ENCODE data around the gene B4GALNT2.

Gene B4GALNT2

DNA sequence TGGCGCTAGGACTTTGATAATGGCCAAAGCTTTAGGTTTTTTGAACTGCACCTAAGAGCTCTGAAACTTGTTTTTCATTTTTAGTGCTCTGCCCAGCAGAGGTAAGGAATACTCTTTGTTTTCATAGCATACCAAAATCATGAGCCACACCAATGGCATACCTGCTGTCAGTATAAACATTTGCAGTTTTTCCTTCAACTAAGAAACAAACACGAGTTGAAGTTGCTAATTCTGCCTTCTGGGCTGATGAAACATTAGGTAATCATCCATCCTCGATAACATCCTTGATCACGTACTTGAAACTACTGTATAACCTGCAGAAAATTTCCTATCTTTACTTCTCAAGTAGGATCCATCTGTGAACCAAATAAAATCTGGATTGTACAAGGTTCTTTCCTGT is 20.6 kb upstream of the B4GALNT2 start:
- no peak for TF ChIP-seq CEBPB (IDR thresholded peaks at IDR 0.05)
- TF ChIP-seq CREB1 (IDR thresholded peaks at IDR 0.05; ENCODE audit: low read depth): no peak

- TF ChIP-seq RAD21 (IDR thresholded peaks at IDR 0.05; ENCODE audit: low read depth): no peak
- no peak for TF ChIP-seq NFIC (IDR thresholded peaks at IDR 0.05)
- TF ChIP-seq USF1 (IDR thresholded peaks at IDR 0.05): no peak
- no peak for TF ChIP-seq MAX (IDR thresholded peaks at IDR 0.05)
- TF ChIP-seq EP300 (IDR thresholded peaks at IDR 0.05; ENCODE audit: borderline replicate concordance): no peak
- no peak for TF ChIP-seq TEAD4 (IDR thresholded peaks at IDR 0.05)
- TF ChIP-seq ZBTB7A (IDR thresholded peaks at IDR 0.05; ENCODE audit: low read depth): no peak
- no peak for TF ChIP-seq TAF1 (IDR thresholded peaks at IDR 0.05; ENCODE audit: low read depth)
- no peak for TF ChIP-seq CREB1 (IDR thresholded peaks at IDR 0.05; ENCODE audit: low read depth)
These were observed 19.6 kb upstream of the B4GALNT2 start for GRCh38 chr17:49112936-49113335.

DNA sequence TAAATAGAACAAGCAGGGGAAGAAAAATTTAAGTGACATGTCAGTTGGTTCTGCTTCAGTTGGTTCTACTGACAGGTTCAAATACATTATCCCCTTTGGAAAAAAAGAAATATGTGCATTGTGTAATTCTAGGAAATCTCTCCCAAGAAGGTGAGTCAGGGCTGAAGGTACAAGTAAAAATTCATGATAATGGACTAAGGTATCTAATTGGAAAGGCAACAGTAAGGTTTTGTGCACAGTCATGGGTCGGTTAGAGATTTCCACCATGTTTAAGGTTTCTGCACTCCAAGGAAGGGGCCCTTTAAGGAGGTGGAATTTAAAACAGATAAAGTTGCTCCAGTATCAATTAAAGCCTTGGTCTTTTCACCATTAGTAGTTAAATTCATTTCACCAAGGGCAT is 17.9 kb upstream of the B4GALNT2 start:
- 0 out of 2 replicates have a peak, but pooled peaks have one; percentile 35 for TF ChIP-seq CEBPB (IDR thresholded peaks at IDR 0.05)
- TF ChIP-seq TCF12 (IDR thresholded peaks at IDR 0.05; ENCODE audit: low read depth): no peak

- TF ChIP-seq EGR1 (IDR thresholded peaks at IDR 0.05): no peak
- TF ChIP-seq RAD21 (IDR thresholded peaks at IDR 0.05; ENCODE audit: low read depth): no peak
These were observed 14.9 kb upstream of the B4GALNT2 start for GRCh38 chr17:49117587-49118230.

DNA sequence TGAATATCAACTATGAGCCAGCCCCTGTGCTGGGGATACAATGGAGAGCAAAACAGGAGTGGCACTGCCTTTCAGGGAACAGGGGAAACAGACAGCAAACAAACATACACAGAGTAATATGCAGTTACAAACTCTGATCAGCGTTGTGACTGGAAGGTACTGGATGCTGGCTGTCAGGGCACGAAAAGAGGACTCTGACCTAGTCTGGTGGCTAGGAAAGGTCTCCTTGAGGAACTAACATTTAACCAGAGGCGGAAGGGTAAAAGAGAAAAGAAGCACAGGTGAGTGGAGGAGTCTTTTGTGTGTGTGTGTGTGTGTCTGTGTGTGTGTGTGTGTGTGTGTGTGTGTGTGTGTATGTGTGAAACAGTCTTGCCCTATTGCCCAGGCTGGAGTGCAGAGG is 12.4 kb upstream of the B4GALNT2 start:
- TF ChIP-seq NFIC (IDR thresholded peaks at IDR 0.05) (no peak), CEBPB (IDR thresholded peaks at IDR 0.05) (no peak), USF1 (IDR thresholded peaks at IDR 0.05) (no peak), REST (IDR thresholded peaks at IDR 0.05; ENCODE audit: low read depth) (no peak), CREB1 (IDR thresholded peaks at IDR 0.05; ENCODE audit: low read depth) (no peak), ZBTB7A (IDR thresholded peaks at IDR 0.05; ENCODE audit: low read depth) (no peak), TCF12 (IDR thresholded peaks at IDR 0.05; ENCODE audit: low read depth) (no peak), FOXM1 (IDR thresholded peaks at IDR 0.05; ENCODE audit: borderline replicate concordance, low read depth) (no peak), YY1 (IDR thresholded peaks at IDR 0.05; ENCODE audit: low read depth) (no peak), TEAD4 (IDR thresholded peaks at IDR 0.05) (no peak), RAD21 (IDR thresholded peaks at IDR 0.05; ENCODE audit: low read depth) (no peak), EP300 (IDR thresholded peaks at IDR 0.05; ENCODE audit: borderline replicate concordance) (no peak), EGR1 (IDR thresholded peaks at IDR 0.05) (no peak), TAF1 (IDR thresholded peaks at IDR 0.05; ENCODE audit: low read depth) (no peak), MAX (IDR thresholded peaks at IDR 0.05) (no peak)

- TF ChIP-seq FOXM1 (IDR thresholded peaks at IDR 0.05; ENCODE audit: borderline replicate concordance, low read depth) (no peak), ZBTB7A (IDR thresholded peaks at IDR 0.05; ENCODE audit: low read depth) (no peak), TCF12 (IDR thresholded peaks at IDR 0.05; ENCODE audit: low read depth) (no peak), TEAD4 (IDR thresholded peaks at IDR 0.05) (no peak), USF1 (IDR thresholded peaks at IDR 0.05) (no peak), CEBPB (IDR thresholded peaks at IDR 0.05) (no peak), CREB1 (IDR thresholded peaks at IDR 0.05; ENCODE audit: low read depth) (no peak), EP300 (IDR thresholded peaks at IDR 0.05; ENCODE audit: borderline replicate concordance) (no peak)
These were observed 10.8 kb upstream of the B4GALNT2 start for GRCh38 chr17:49121696-49122292.

GRCh38 chr17:49122566-49122965 is 10.0 kb upstream of the B4GALNT2 start:
- TF ChIP-seq TAF1 (IDR thresholded peaks at IDR 0.05; ENCODE audit: low read depth) (no peak), EGR1 (IDR thresholded peaks at IDR 0.05) (no peak), EP300 (IDR thresholded peaks at IDR 0.05; ENCODE audit: borderline replicate concordance) (no peak), RAD21 (IDR thresholded peaks at IDR 0.05; ENCODE audit: low read depth) (no peak), CEBPB (IDR thresholded peaks at IDR 0.05) (no peak), CREB1 (IDR thresholded peaks at IDR 0.05; ENCODE audit: low read depth) (no peak), USF1 (IDR thresholded peaks at IDR 0.05) (no peak), YY1 (IDR thresholded peaks at IDR 0.05; ENCODE audit: low read depth) (no peak), TEAD4 (IDR thresholded peaks at IDR 0.05) (no peak), FOXM1 (IDR thresholded peaks at IDR 0.05; ENCODE audit: borderline replicate concordance, low read depth) (no peak), MAX (IDR thresholded peaks at IDR 0.05) (no peak), TCF12 (IDR thresholded peaks at IDR 0.05; ENCODE audit: low read depth) (no peak), REST (IDR thresholded peaks at IDR 0.05; ENCODE audit: low read depth) (no peak), ZBTB7A (IDR thresholded peaks at IDR 0.05; ENCODE audit: low read depth) (no peak), NFIC (IDR thresholded peaks at IDR 0.05) (no peak)

All from Ishikawa (cell line).